Activated B cell treated with CpG ODN at 0.5 μM for 24 hours (primary cell): ENCODE results near the gene SPEF1. TPM values are rescaled to one million over a fixed set of nuclear protein-coding genes. Genes with fewer than 3 reads are reported as not detected.

Experiments used
- ATAC-seq: fragments of 200-7000 bp; cut with Tn5 transposase; one replicate; pipeline ENCODE4 v1.10.0; 2021; ENCODE audit warnings: low read depth, mild to moderate bottlenecking, moderate library complexity
- CTCF ChIA-PET: fragments of 350-600 bp; sonication (Branson Sonifier 250); formaldehyde crosslinking; loops from one replicate; lab custom pipeline; 2021; ENCODE audit warnings: antibody characterized with exemption; lab: Charles Lee
- POLR2A ChIA-PET: fragments of 350-600 bp; sonication (Branson Sonifier 250); formaldehyde crosslinking; loops from one replicate; lab custom pipeline; 2021; ENCODE audit warnings: antibody characterized with exemption; lab: Charles Lee
- DNase-seq: peaks from one replicate; pipeline ENCODE4 v3.0.0; 2022
- H3K27ac Mint-ChIP-seq: one replicate; pipeline ENCODE4 v1.8.0; 2020; ENCODE audit warnings: mixed read lengths
- H3K27me3 Mint-ChIP-seq: one replicate; pipeline ENCODE4 v1.8.0; 2021; ENCODE audit warnings: mixed read lengths
- H3K36me3 Mint-ChIP-seq: one replicate; pipeline ENCODE4 v1.8.0; 2021; ENCODE audit warnings: low read depth, mixed read lengths
- H3K4me1 Mint-ChIP-seq: one replicate; pipeline ENCODE4 v1.8.0; 2021; ENCODE audit warnings: mixed read lengths
- H3K4me3 Mint-ChIP-seq: one replicate; pipeline ENCODE4 v1.8.0; 2020; ENCODE audit warnings: mild to moderate bottlenecking, mixed read lengths
- H3K9me3 Mint-ChIP-seq: one replicate; pipeline ENCODE4 v1.8.0; 2020; ENCODE audit warnings: mixed read lengths
- intact Hi-C: fragments of 100-400 bp; cut with micrococcal nuclease; formaldehyde crosslinking; loops from one replicate; pipeline ENCODE4 v1.15.1; 2024
- total RNA-seq: library from RNA; stranded (reverse); gene quantifications from 2 replicates; pipeline ENCODE4 v1.2.3, GENCODE V29; 2022
- TF ChIP-seq, protein P1 (sequence below): fragments of 200-600 bp; IDR thresholded peaks from one replicate; pipeline ENCODE4 v1.8.0; 2022; ENCODE audit warnings: antibody characterized with exemption, mild to moderate bottlenecking

The SPEF1 gene
- total RNA-seq, 1 donor from 2014 or later = not detected

DNA sequence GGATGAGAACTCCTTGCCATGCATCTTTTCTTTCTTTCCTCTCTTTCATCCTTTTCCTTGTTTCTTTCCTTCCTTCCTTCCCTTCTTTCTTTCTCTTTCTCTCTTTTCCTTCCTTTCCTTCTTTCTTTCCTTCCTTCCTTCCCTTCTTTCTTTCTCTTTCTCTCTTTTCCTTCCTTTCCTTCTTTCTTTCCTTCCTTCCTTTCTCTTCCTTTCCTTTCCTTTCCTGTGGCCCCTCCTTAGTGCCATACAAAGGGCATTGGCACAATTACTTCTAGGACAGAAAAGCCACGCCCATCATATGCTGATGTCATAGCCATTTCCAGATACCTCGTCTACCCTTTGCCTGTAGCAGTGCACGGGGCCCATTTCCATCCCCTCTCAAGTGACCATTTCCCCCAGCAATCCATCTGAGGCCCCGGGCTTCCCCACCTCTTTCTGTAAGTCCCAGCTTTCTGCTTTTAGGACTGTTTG lies 7.5 kb upstream of the SPEF1 start:
- intact Hi-C loops = no loop called here
- POLR2A ChIA-PET = interaction anchor here (0.7 to 4.9 kb wide), 3 partner anchors 11 to 1403 kb away, joined by 3 to 65 read pairs (median 12); partner anchors contain the start of gene AP5S1

DNA sequence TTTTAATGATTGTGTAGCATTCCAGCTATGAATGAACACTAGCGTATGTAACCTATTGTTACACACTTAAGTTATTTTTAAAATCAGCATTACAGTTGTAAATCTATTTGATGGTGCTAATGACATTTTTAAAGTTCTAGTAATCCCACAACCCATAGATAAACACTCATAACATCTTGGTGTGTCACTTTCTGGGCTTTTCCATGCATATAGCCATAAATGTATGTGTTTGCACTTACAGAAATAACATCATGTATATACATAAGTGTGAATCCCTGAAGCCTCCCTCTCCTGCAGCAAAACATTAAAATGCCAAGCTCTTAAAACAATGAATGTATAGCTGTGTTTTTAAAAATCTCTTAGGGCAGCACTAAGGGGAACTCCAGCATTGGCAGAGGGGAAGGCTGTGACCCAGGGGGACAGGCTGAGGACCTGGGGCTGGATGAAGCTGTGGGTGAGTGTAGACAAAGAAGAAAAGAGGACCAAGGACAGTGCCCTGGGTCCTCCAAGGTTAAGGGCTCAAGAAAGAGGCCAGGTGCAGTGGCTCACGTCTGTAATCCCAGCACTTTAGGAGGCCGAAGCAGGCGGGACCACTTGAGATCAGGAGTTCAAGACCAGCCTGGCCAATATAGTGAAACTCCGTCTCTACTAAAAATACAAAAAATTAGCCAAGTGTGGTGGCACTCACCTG lies 6.2 kb upstream of the SPEF1 start:
- DNase-seq (no peak), ATAC-seq (no peak)
- Mint-ChIP-seq H3K27ac (peak overlapping the region; percentile 50), H3K9me3 (no peaks in the 10 kb centered on the region), H3K4me1 (peaks cover 24% of the 10 kb centered on the region), H3K4me3 (peak overlapping the region; percentile 56), H3K27me3 (no peaks in the 10 kb centered on the region), H3K36me3 (peaks cover 7% of the 10 kb centered on the region)
- CTCF ChIA-PET = interaction anchor here (0.8 to 4.7 kb wide), 7 partner anchors 10 to 298 kb away, joined by 3 to 46 read pairs (median 4); partner anchors contain the start of genes ADISSP and AP5S1
- intact Hi-C loops = loop anchor here (2.0 kb wide), 1 partner anchor 59 kb away; the partner anchor contains the start of gene MAVS
- TF ChIP-seq, protein P1, sequence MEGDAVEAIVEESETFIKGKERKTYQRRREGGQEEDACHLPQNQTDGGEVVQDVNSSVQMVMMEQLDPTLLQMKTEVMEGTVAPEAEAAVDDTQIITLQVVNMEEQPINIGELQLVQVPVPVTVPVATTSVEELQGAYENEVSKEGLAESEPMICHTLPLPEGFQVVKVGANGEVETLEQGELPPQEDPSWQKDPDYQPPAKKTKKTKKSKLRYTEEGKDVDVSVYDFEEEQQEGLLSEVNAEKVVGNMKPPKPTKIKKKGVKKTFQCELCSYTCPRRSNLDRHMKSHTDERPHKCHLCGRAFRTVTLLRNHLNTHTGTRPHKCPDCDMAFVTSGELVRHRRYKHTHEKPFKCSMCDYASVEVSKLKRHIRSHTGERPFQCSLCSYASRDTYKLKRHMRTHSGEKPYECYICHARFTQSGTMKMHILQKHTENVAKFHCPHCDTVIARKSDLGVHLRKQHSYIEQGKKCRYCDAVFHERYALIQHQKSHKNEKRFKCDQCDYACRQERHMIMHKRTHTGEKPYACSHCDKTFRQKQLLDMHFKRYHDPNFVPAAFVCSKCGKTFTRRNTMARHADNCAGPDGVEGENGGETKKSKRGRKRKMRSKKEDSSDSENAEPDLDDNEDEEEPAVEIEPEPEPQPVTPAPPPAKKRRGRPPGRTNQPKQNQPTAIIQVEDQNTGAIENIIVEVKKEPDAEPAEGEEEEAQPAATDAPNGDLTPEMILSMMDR = no peak
- POLR2A ChIA-PET = interaction anchor here (0.6 to 4.9 kb wide), 10 partner anchors 8 to 1155 kb away, joined by 3 to 65 read pairs (median 8); partner anchors contain the start of genes ADISSP, AP5S1, CDC25B and MAVS

More for the DNA sequence above, 7.5 kb upstream of the SPEF1 start:
- H3K36me3 Mint-ChIP-seq = peaks cover 7% of the 10 kb centered on the region
- no peak for DNase-seq
- peaks cover 24% of the 10 kb centered on the region for H3K4me1 Mint-ChIP-seq
- ATAC-seq = no peak
- H3K27ac Mint-ChIP-seq = no peak overlapping the region
- no peaks in the 10 kb centered on the region for H3K9me3 Mint-ChIP-seq
- TF ChIP-seq, protein P1 = no peak
- CTCF ChIA-PET = interaction anchor here (0.7 to 4.7 kb wide), 5 partner anchors 29 to 296 kb away, joined by 3 to 46 read pairs (median 5); partner anchors contain the start of gene AP5S1
- H3K4me3 Mint-ChIP-seq = peak overlapping the region; percentile 66
- H3K27me3 Mint-ChIP-seq = no peaks in the 10 kb centered on the region

DNA sequence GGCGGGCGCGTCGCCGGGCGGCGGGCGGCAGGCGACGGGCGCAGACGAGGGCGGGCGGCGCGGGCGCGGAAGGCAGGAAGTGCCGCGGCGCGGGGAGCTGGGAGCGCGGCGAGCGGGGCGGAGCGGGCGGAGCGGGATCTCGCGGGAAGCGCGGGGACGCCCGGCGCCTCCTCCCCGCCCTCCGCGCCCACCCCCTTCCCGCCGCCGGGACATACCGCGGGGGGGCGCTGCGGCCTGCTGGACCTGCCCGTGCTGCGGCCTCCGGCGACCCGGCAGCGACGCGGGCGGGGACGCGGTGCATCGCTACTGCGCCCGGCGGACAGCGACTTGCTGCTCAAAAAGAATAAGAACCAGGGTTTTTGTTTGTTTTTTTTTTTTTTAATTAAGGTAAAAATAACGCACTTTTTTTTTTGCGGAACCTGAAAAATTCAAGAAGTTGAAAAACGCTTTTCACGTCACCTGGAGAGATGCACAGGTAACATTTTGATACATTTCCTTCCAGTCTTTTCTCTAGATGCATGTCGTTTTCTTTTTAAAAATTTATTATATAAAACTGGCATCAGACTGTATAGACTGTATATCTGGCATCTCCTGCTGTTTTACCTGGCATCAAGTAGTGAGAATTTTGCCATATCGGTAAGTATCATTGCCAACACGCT lies 5.5 kb upstream of the SPEF1 start, which contains the start of gene CENPB:
CENPB (minus strand) TSS at position 76 of the 659 bp plus-strand sequence. CDS start 257 bp downstream, outside the sequence.
- ATAC-seq (peak; percentile 95), DNase-seq (peak; percentile 96)
- H3K4me1 Mint-ChIP-seq = peaks cover 24% of the 10 kb centered on the region
- peaks cover 7% of the 10 kb centered on the region for H3K36me3 Mint-ChIP-seq
- TF ChIP-seq, protein P1 = no peak
- ChIA-PET CTCF (interaction anchor here (0.6 to 4.7 kb wide), 10 partner anchors 9 to 299 kb away, joined by 3 to 46 read pairs (median 4); partner anchors contain the start of genes ADISSP and AP5S1), POLR2A (interaction anchor here (0.6 to 4.9 kb wide), 13 partner anchors 9 to 298 kb away, joined by 3 to 65 read pairs (median 4); partner anchors contain the start of genes ADISSP, AP5S1, CDC25B and MAVS)
- H3K27me3 Mint-ChIP-seq = no peaks in the 10 kb centered on the region
- peak within 1 kb of the TSS; percentile 70 for H3K27ac Mint-ChIP-seq
- intact Hi-C loops = loop anchor here (1.0 to 2.0 kb wide), 6 partner anchors 9 to 299 kb away; partner anchors contain the start of genes AP5S1 and MAVS
- no peaks in the 10 kb centered on the region for H3K9me3 Mint-ChIP-seq
- peak within 1 kb of the TSS; percentile 82 for H3K4me3 Mint-ChIP-seq

DNA sequence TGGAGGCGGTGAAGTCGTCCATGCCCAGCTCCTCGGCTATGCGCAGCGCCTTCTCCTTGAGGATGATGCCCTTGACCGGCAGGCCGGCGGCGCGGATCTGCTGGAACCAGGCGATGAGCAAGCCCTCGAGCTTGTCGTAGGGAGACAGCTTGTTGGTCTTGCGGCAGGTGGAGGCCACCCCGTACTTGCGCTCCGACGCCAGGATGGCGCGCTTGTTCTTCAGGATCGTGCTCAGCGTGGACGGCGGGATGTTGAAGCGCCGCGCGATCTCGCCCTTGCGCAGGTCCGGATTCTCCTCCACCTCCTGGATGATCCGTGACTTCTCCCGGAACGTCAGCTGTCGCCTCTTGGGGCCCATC lies 4.9 kb upstream of the SPEF1 start:
- no peak for DNase-seq
- Mint-ChIP-seq H3K9me3 (no peaks in the 10 kb centered on the region), H3K4me1 (peaks cover 31% of the 10 kb centered on the region), H3K27me3 (no peaks in the 10 kb centered on the region), H3K36me3 (peaks cover 7% of the 10 kb centered on the region), H3K27ac (peak overlapping the region; percentile 70), H3K4me3 (peak overlapping the region; percentile 82)
- ChIA-PET CTCF (interaction anchor here (0.6 to 4.7 kb wide), 7 partner anchors 8 to 299 kb away, joined by 3 to 46 read pairs (median 6); partner anchors contain the start of genes ADISSP and AP5S1), POLR2A (interaction anchor here (0.5 to 4.9 kb wide), 10 partner anchors 9 to 72 kb away, joined by 3 to 65 read pairs (median 10); partner anchors contain the start of genes ADISSP, AP5S1, CDC25B and MAVS)
- intact Hi-C loops = loop anchor here (1.0 to 2.0 kb wide), 6 partner anchors 9 to 299 kb away; partner anchors contain the start of genes AP5S1 and MAVS
- TF ChIP-seq, protein P1 = no peak
- peak; percentile 10 for ATAC-seq
